IPS DF 19.7 (cell line): ENCODE results near the gene HECTD4.

Experiments
- DNase-seq: peaks from one replicate; pipeline ENCODE4 v3.0.0-alpha.2; 2013; ENCODE audit warnings: low read depth, low spot score

HECTD4 gene

DNA sequence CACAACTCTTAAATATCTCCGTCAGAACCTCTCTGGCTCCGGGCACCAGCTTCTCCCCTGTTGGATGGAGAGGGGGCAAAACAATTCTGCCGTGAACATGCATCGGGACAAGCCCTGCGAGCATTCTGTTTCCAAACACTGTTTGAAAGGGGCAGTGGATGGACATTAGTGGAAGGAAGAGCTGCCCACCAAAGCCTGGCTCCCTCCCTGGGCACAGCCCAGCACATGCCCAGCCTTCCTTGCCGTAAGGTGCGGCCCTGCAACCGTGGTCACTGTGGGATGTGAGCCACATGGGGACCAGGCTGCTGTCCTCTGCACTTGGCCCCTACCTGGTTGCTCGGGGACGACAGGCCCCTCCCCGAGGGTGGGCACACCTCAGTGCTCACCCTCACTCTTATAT, 202.9 kb downstream of the HECTD4 start:
- DNase-seq: no peak

DNA sequence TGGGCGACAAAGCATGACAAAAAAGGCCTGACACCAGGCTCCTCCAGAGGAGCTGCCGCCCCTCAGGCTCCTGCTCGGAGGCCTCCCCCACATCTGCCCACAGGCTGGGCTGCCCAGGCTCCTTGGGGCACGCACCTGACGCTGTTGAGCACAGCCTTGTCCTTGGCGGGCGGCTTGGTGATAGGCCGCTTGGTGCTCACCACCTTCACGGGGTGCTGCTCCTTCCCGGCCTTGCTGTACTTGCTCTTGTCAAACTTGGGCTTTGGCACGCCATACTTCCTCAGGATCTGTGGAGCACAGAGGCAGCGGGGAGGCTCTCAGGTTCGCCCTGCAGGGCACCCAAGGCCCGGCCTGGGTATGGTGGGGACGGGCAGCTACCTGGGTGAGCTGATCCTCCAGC, 203.4 kb downstream of the HECTD4 start:
- DNase-seq: no peak

DNA sequence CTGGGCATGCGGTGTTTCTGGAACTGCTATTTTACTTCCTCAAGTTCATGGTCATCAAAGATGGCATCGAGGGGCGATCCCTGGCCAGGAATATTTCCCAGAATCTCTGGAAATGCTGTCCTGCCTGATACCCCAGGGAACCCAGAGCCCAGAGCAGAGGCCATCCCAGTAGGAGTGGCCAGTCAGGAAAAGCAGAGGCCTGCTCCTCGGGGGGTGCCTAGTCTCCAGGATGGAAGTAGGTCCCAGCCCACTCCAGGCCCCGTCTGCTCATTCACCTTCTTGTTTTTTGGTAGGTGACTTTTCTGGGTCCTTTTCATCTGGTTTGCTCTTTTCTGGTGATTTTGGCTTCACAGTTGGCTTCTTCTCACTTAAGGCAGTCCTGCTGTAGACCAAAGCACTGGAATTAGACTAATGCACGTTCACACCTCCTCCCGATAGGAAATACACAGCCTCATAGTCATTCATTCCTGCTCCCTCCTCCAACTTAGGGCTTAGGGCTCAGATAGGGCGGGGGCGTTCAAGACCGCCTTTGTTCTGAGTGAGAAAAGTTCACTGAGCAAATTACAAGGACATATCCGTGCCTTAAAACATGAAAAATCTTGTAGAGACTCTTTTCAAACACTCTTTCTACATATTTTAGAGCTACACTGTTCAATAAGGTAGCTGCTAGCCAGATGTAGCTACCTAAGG, 205.8 kb downstream of the HECTD4 start:
- DNase-seq: no peak

DNA sequence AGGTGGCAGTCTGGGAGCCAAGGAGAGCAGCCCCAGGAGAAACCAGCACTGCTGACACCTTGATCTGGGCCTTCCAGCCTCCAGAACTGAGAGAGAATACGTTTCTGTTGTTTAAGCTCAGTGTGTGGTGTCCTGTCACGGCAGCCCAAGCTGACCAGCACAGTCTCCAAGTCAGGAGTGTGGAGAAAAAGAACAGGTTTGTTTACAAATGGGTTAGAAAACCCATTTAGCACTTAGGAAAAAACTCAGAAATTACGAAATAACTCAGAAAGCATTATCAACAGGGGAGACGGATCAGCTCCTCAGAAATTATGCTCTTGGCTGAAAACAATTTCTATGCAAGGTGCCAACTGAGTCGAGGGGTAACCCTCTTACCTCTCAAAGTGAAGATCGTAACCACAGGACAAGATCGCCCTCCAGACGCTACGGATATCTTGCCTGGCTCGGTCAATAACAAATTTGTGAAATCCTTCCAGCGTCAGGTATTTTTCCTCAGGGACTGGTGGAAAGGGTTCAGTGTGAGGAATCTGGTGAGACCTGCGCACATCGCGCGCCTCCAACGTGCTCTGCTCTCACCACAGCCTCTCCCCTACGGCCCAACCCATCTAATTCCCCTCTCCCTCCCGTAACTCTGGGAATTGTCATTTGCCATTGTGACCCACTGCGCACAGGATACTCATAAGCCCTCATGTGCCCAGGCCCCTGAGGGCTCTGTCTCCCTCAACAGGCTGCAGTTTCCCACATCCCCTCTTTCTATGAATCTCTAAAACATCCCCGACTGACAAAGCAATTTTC, 206.7 kb downstream of the HECTD4 start:
- no peak for DNase-seq

DNA sequence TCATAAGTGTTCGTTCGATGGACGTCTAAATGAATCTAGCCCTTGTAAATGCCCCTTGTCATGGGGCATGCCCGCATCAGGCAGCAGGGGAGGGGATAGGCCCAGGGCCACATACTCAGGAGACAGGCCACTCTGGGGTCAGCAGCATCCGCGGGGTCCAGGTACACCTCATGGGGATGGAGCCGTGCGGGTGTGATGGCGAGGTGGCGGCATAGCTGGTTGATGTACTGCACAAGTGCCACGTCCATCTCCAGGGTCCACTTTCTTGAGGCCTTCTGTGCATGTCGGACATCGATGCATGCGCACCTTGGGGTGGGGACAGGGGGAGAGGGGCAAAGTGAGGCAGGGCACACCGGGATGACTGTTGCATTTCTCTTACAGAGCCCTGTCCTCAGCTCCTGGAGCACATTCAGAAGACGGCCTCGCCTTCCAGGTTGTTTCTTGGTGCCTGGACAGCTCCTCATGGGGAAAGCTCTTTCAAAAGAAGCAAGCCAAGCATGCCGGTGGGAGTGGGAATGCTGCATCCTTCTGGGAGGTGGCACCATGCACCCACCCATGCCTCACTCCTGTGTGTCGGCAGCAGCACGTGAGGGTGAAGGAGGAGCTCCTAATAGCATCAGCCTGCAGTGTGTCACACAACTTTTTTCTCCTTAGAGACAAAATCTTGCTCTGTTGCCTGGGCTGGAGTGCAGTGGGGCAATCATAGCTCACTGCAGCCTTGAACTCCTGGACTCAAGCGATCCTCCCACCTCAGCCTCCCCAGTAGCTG, 209.5 kb downstream of the HECTD4 start:
- DNase-seq: no peak

DNA sequence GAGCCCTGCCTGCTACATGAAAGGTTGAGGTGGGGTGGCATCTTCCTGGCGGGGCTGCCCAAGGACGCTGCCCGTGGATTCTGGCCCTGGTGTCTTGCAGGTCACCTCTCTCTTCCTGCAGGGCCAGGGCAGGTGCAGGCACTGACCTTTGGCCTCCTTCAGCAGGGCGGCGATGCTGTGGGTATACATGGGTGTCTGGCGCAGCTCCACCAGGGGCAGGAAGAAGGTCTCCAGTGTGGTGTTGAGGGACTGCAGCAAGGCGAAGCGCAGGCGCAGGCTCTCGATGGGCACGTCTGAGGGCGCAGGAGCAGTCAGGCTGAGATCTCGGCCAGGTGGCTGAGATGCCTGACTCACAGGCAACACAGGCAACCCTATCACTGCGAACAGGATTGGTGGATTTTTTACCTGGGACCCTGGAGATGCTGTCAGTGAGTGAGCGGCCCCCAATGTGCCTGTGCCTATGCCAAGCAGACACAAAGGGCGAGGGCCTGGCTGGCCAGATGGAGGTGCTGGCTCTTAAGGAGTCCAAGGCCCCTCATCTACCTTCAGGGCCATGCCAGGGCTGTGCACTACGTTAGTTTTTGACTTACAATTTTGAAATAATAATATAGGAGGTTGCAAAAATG, 211.1 kb downstream of the HECTD4 start:
- no peak for DNase-seq

DNA sequence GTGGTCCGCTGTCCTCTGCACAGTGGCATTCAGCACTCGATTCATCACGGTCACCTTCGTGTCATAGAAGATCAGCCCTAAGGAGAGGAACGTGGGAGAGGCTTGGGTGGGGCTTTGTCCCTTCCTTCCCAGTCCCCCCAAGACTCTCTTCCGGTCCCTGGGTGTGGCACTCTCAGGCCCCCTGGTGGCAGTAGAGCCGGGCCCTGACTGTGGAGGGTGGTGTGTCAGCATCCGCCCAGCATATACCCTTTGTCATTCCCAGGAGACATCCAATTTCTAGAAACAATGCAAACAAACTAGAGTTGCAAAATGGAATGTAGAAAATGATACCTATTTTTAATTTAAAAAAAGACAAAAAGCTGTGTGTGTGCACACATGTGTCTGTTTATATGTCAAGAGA, 211.9 kb downstream of the HECTD4 start:
- DNase-seq: no peak

DNA sequence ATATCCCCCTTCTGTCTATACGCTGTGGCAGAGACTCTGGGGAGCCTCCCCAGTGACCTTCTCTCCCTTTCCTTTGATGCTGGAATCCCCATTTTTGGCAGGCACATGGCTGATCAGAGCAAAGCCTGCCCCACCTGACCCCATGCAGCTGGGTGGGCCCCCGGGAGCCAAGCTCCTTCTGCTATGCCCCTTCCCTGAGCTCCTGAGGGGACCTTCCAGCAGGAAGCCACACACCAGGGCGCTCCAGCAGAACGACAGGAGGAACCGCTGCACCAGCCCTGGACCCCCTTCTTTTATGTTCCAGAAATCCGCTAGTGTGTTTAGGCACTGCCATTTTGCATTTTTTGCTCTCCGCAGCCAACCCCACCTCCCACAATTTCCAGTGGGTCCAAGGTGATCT, 212.3 kb downstream of the HECTD4 start:
- DNase-seq: no peak

DNA sequence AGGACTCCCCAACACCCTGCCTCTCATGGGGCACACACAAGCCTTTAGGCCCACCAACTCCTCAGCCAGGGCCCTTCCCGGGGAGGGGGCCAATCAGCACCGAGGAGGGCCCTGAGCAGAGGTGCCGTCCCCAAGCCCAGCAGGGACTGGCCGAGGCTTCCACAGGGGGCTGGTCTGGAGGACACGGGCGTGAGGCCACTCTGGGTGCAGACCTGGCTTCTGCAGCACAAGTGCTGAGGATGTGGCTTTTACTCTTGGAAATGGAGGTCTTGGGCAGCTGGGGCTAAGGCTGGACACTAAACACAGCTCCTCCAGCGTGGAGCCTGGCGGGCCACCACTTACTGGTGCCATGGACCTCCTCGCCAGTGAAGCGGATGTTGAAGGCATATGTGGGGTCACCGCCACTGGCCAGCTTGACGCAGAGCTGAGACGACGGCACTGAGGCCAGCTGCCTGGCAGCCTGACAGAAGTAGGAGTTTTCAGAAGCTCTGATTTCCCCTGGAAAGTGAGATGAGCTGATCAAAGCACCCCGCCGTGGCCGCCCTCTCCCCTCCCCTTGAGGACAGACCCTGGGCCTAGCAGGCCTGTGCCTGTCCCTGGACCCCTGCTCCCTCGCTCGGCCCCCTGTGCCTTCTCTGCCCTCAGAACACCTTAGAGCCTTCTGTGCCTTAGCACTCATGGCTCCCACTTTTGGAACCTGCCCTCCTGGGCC, 212.9 kb downstream of the HECTD4 start:
- DNase-seq: no peak

DNA sequence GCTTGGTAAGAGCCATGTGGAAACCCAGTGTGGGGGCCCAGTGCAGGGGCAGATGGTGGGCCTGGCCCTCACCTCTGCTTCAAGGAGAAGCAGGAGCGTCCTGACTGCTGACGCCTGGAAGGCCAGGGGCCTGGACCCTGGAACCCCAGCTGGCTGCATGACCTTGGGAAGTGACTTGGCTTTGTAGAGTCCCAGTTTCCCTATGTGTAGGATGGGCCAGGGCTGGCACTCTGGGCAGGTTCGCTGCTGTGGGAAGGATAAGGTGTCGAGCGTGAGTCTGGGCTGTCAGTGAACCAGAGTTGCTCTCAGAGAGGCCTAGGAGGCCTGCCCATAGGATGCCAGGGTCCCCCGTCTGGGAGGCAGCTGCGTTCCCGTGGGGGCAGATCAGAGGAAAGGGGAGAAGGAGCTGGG, 213.7 kb downstream of the HECTD4 start:
- DNase-seq: no peak

DNA sequence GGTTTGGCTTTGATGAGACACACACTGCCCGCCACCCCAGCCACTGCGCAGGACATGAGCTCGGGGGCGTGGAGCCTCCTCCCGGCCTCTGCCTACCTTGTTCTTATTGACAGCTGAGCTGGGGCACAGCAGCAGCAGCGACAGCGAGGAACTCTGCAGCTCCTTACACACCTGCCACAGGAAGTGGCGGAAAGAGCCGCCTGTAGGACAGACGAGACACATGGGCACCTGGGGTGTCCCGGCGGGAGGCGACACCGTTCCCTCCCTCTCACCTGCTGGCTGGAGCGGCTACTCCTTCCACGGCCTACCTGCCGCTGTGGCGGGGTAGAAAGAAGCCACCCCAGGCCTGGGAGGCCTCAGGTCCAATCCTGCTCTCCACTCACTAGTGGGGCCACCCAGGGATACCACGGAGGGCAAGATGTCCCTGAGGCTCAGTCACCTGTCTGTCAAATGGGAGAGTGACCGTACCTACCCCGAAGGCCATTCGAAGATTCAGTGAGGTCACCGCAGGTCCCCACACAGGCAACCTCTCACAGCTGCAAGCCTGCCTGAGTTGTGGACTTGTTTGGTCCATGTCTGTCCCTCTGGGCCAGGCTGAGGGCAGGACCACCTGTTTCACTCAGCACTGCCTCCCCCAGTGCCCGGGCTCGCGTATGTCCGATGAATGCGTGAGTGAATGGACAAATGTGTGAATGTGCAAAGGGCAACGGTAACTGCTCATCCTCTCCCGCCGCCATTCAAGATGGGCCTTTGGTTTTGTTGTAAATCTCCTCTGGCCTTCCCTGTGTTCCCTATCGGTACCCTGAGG, 214.3 kb downstream of the HECTD4 start:
- no peak for DNase-seq

DNA sequence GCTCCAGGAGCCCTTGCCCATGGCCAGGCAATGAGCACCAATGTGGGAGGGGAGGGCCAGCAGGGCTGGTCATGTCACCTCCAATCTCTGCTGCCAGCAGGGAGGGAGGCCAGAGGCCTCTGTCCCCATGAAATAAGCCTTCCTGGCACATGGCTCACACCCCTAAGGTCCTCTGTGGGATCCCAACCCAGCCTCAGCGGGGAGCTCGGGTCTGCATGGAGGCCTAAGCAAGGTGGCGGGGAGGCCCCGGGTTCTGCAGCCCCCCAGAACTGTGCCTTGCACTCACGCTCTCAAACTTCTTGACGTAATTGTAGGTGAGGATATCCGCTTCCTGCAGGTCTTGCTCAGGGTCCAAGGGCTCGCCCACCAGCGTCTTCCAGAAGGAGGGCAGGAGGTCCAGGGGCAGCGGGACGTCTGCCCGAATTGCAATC, 215.2 kb downstream of the HECTD4 start:
- no peak for DNase-seq

DNA sequence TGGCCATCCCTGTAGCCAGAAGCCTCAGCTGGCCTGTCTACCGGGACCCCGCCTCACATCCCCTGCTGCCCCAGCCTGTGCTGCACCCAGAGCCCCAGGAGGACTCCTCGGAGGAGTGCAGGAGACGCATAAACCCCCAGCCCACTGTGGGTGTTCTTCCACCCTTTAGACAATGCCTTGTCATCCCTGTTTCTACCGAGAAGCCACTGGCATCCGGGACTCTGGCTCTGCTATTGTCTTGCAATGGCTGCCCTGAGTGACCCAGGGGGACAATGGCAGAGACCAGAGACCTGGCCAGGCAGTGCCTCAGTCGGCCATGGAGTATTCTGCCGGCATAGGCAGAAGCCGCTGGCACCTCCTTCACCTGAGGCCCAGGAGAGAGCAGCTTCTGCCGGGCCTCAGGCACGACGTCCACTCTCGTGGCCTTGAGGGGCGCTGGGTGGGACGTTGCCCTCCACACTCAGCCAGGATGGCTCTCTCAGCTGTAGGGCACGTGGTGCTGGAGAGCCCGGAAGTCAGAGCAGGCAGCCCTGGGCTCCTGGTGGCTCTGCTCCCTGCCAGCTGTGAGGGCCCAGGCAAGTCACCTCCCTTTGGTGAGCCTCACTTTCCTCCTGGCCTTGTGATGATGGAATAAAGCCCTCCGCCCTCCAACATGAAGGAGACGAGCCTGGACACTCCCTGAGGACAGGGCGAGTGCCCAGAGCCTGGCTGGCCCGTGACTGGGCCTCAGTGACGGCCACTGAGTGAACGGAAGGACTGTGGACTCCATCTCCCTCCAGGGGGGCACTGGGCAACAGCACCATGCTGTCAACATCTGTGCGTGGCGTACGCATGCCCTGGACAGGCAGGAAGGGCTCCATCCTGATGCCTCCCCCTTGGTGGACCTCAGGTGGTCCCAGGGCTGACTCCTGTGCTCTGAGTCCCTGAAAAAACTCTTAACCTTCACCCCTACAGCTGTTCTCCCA, 215.9 kb downstream of the HECTD4 start:
- DNase-seq: no peak

DNA sequence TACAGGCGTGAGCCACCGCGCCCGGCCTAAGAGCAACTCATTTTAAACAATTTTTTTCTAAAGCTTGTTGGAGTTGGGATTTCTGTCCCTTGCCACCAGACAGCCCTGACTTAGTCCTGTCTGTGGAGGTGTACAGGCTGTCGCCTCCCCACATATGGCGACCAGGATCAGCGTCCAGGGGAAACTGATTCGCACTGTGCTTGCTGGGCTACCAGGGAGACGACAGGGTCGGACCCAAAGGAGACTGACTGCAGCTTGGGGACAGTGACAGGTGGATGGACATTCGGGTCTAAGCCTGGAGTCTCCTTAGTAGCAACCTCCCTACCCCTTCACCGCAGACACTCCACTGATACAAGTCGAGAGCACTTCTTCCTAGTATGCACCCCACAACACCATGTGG, 216.6 kb downstream of the HECTD4 start:
- no peak for DNase-seq

DNA sequence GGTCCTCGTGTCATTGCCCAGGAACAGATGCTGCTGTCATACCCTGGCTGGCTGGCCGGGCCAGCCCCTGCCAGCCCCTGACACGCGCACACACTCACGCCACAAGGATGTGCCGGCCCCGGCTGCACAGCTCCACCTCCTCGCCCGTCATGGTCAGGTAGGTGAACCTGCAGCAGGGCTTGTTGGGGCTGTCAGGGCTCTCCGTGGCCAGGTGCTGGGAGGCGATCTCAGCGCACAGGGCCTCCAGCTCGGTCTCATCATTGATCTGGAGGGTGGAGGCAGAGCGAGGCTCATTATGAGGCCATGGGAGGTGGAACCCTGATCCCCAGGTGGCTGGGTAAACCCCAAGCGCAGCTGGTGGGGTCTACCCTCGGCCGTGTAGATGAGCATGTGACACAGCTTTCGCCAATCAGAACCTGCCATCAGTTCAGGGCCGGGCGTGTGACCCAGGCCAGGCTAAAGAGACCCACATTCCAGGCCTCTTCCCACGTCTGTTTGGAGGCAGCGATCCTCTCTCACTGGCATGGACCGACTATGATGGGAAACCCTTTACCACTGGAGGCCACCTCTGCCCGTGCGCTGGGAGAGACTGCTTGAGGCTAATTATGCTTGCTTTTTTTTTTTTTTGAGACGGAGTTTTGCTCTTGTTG, 218.1 kb downstream of the HECTD4 start:
- DNase-seq: no peak

DNA sequence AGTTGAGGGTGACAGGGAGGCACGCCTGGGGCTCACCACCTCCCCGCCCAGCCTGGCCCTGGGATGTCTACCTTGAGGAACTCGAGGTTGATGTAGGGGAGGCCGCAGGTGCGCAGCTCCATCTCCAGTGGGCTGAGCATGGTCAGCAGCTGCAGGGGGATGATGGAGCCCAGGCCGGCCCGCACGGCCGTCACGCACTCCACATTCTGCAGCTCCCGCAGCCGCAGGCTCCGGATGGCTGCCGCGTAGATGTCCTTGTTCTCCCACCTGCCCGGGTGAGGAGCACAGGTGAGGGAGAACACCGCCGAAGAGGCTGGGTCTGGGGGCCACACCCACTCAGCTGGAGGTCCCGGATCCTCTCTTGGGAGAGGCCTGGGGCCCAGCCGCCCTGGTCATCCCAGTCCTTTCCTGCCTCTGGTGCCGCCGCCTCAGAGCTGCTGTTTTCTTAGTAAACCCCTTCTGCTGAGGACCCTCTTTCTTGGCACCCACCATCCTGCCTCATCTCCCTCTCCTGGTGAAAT, 218.7 kb downstream of the HECTD4 start:
- DNase-seq: no peak

DNA sequence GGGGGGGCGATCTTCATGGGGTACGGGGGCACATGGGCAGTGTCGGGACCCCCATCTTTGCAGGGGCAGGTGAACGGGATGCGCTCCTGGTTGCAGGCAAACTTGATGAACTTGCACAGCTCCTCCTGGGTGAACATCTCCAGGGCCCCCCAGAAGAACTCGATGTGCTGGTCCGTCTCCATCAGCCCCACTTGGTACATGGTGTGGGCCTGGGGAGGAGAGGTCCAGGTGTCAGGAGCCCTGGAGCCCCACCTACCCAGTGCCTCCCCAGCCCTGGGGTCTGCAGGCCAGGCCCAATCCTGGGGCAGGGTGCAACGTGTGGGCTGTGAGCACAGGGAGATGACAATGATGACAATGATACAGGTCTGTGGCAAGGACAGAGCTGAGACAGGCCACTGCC, 219.2 kb downstream of the HECTD4 start:
- DNase-seq: no peak

DNA sequence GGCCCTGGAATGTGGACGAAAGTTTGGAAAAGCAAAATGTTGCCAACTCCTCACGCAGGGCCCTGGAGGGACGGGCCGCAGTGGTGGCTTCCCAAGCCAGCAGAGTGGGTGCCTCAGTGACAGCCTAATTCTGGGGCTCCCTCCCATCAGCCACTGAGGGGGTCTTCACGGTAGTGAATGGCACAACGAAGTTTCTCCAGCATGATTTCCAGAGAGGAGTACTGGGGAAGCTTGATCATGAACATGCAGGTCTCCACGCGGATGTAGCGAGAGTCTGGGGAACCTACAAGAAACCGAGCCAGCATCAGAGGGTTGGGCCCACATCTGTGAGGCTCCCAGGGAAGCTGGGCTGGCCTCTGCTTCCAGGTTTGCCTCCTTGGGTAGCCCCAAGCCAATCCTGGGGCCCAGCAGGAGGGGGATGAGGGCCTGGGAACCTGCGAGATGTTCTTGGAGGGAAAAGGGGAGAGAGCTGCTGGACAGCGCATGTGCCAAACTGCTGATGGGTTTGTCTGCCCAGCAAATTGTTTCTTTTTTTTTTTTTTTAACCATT, 219.9 kb downstream of the HECTD4 start:
- DNase-seq: no peak
